ENCODE data around the gene FBXL16. TPM values are rescaled to one million over a fixed set of nuclear protein-coding genes. Genes with fewer than 3 reads are reported as not detected.

FBXL16 gene
- total RNA-seq, 1 donor from 2014 or later = 0.13 TPM

- no peak for DNase-seq (ENCODE audit: low spot score)
- H3K36me3 ChIP-seq = no peaks in the 10 kb centered on the region
- H3K4me3 ChIP-seq = no peak overlapping the region
- H3K9me3 ChIP-seq (ENCODE audit: low read depth) = no peaks in the 10 kb centered on the region
- H3K4me1 ChIP-seq = peaks cover 12% of the 10 kb centered on the region
- no peak overlapping the region for H3K9ac ChIP-seq
- no peak overlapping the region for H3K4me2 ChIP-seq
- peaks cover 17% of the 10 kb centered on the region for H3K27me3 ChIP-seq
- Mint-ChIP-seq H3K4me3 (no peak overlapping the region), H3K27ac (no peak overlapping the region), H3K4me1 (no peaks in the 10 kb centered on the region), H3K27me3 (ENCODE audit: insufficient read depth, low read depth) (peaks cover 5% of the 10 kb centered on the region), H3K36me3 (no peaks in the 10 kb centered on the region), H3K9me3 (no peaks in the 10 kb centered on the region)
- peaks cover 38% of the 10 kb centered on the region for H4K20me1 ChIP-seq (ENCODE audit: low read depth)
- peaks cover 10% of the 10 kb centered on the region for H3K79me2 ChIP-seq (ENCODE audit: low read depth)
- TF ChIP-seq EZH2 (IDR thresholded peaks at IDR 0.05) (no peak), EZH2phosphoT487 (IDR thresholded peaks at IDR 0.05) (no peak), CTCF (IDR thresholded peaks at IDR 0.05) (no peak)
- H2AFZ ChIP-seq (replicated peaks) = no peak overlapping the region
- H3F3A ChIP-seq (ENCODE audit: low read depth) = peaks cover 26% of the 10 kb centered on the region
- H3K27ac ChIP-seq = no peak overlapping the region
Observed at GRCh38 chr16:673399-673991, 32.1 kb downstream of the FBXL16 start.

- Histone ChIP-seq H3K27ac (no peak overlapping the region), H3K27me3 (peaks cover 17% of the 10 kb centered on the region), H3K4me3 (no peak overlapping the region), H3K4me2 (no peak overlapping the region), H3K36me3 (no peaks in the 10 kb centered on the region), H4K20me1 (ENCODE audit: low read depth) (peaks cover 39% of the 10 kb centered on the region), H3K9ac (no peak overlapping the region), H3F3A (ENCODE audit: low read depth) (peaks cover 25% of the 10 kb centered on the region), H3K4me1 (peaks cover 12% of the 10 kb centered on the region), H3K9me3 (ENCODE audit: low read depth) (no peaks in the 10 kb centered on the region), H2AFZ (replicated peaks) (no peak overlapping the region), H3K79me2 (ENCODE audit: low read depth) (peaks cover 15% of the 10 kb centered on the region)
- H3K27me3 Mint-ChIP-seq (ENCODE audit: insufficient read depth, low read depth) = peaks cover 5% of the 10 kb centered on the region
- no peaks in the 10 kb centered on the region for H3K9me3 Mint-ChIP-seq
- no peak overlapping the region for H3K4me3 Mint-ChIP-seq
- no peaks in the 10 kb centered on the region for H3K36me3 Mint-ChIP-seq
- H3K27ac Mint-ChIP-seq = no peak overlapping the region
- no peak for DNase-seq (ENCODE audit: low spot score)
- no peaks in the 10 kb centered on the region for H3K4me1 Mint-ChIP-seq
- TF ChIP-seq CTCF (IDR thresholded peaks at IDR 0.05) (no peak), EZH2 (IDR thresholded peaks at IDR 0.05) (no peak), EZH2phosphoT487 (IDR thresholded peaks at IDR 0.05) (no peak)
Observed at GRCh38 chr16:672851-673250, 32.8 kb downstream of the FBXL16 start.

GRCh38 chr16:672371-672770 is 33.2 kb downstream of the FBXL16 start:
- H3K27ac Mint-ChIP-seq = no peak overlapping the region
- Histone ChIP-seq H2AFZ (replicated peaks) (no peak overlapping the region), H4K20me1 (ENCODE audit: low read depth) (peaks cover 39% of the 10 kb centered on the region), H3K4me2 (no peak overlapping the region), H3K27ac (no peak overlapping the region), H3K4me1 (peaks cover 15% of the 10 kb centered on the region), H3F3A (ENCODE audit: low read depth) (peaks cover 25% of the 10 kb centered on the region), H3K4me3 (no peak overlapping the region), H3K27me3 (peaks cover 17% of the 10 kb centered on the region), H3K79me2 (ENCODE audit: low read depth) (peaks cover 15% of the 10 kb centered on the region), H3K36me3 (no peaks in the 10 kb centered on the region), H3K9me3 (ENCODE audit: low read depth) (no peaks in the 10 kb centered on the region), H3K9ac (no peak overlapping the region)
- no peaks in the 10 kb centered on the region for H3K36me3 Mint-ChIP-seq
- TF ChIP-seq EZH2 (IDR thresholded peaks at IDR 0.05) = no peak
- no peak for TF ChIP-seq EZH2phosphoT487 (IDR thresholded peaks at IDR 0.05)
- no peak for TF ChIP-seq CTCF (IDR thresholded peaks at IDR 0.05)
- H3K4me1 Mint-ChIP-seq = peaks cover 3% of the 10 kb centered on the region
- H3K27me3 Mint-ChIP-seq (ENCODE audit: insufficient read depth, low read depth) = peaks cover 5% of the 10 kb centered on the region
- no peaks in the 10 kb centered on the region for H3K9me3 Mint-ChIP-seq
- no peak for DNase-seq (ENCODE audit: low spot score)
- no peak overlapping the region for H3K4me3 Mint-ChIP-seq
